HepG2 (cell line): ENCODE measurements around the gene TMEM135. TPM values are rescaled to one million over a fixed set of nuclear protein-coding genes. Genes with fewer than 3 reads are reported as not detected.
A peak's percentile ranks its signal among the peaks of the same experiment; 100 is the strongest.

Experiments used
- ATAC-seq: fragments of 200-7000 bp; cut with Tn5 transposase; 3 replicates; pipeline ENCODE4 v1.9.1; 2020; ENCODE audit warnings: mild to moderate bottlenecking, moderate library complexity
- BruUV-seq: library from RNA; stranded (reverse); fragments of 400-500 nt; replicated peaks from 2 replicates; lab custom pipeline; 2021; lab: Mats Ljungman, UMichigan
- CTCF ChIA-PET: fragments of 300-600 bp; formaldehyde crosslinking; extraction: SDS; loops from one replicate; lab custom pipeline; 2021; ENCODE audit warnings: low total read pairs, inconsistent platforms, low intra/inter-chr PET ratio; lab: Yijun Ruan, JAX
- POLR2A ChIA-PET: fragments of 350-600 bp; sonication (Branson Sonifier 250); formaldehyde crosslinking; loops from one replicate; lab custom pipeline; 2020; ENCODE audit warnings: antibody characterized with exemption, inconsistent platforms; lab: Yijun Ruan, JAX
- DNase-seq: peaks from one replicate; pipeline ENCODE4 v3.0.0-alpha.2; 2015; ENCODE audit warnings: low spot score
- FAIRE-seq: peaks from 3 replicates; lab custom pipeline; 2011; peaks lifted over from hg19 to GRCh38; lab: Jason Lieb, UNC
- H2AFZ ChIP-seq: one replicate; pipeline ENCODE4 v1.6.1; 2011; ENCODE audit warnings: low read length, inconsistent platforms
- H3K27ac ChIP-seq: fragments of 300-600 bp; 3 replicates; pipeline ENCODE4 v1.8.0; 2011; ENCODE audit warnings: mixed run types, mild to moderate bottlenecking, mixed read lengths, low read length, inconsistent platforms; ENCODE audit not compliant: insufficient read depth; ENCODE audit errors: extremely low read length
- H3K27me3 ChIP-seq, 2 experiments: fragments of 200-600 bp in 1 of 2; 2 replicates in 1 of 2; 3 replicates in 1 of 2; pipeline versions ENCODE4 v1.6.0 to v1.8.0; 2011; ENCODE audit warnings: low read length in 2 of 2, mild to moderate bottlenecking in 2 of 2, moderate library complexity in 2 of 2, inconsistent platforms in 1 of 2; ENCODE audit not compliant: insufficient read depth in 2 of 2, control insufficient read depth in 1 of 2
- H3K36me3 ChIP-seq, 2 experiments: fragments of 200-600 bp in 1 of 2; replicated peaks in 1 of 2; 2 replicates in 1 of 2; 3 replicates in 1 of 2; pipeline versions ENCODE4 v1.5.1 to v1.8.0; 2011; ENCODE audit warnings: low read length in 2 of 2, inconsistent platforms in 1 of 2; ENCODE audit not compliant: insufficient read depth in 2 of 2, control insufficient read depth in 1 of 2
- H3K4me1 ChIP-seq: 2 replicates; pipeline ENCODE4 v1.5.1; 2012; ENCODE audit warnings: low read length, inconsistent platforms; ENCODE audit not compliant: insufficient read depth
- H3K4me2 ChIP-seq: 2 replicates; pipeline ENCODE4 v1.6.0; 2011; ENCODE audit warnings: low read depth, low read length, inconsistent platforms
- H3K4me3 ChIP-seq, 3 experiments: fragments of 200-600 bp in 1 of 3; sonication (generic), shearing (Covaris generic) in 1 of 3; replicated peaks in 1 of 3; 2 replicates each; pipeline ENCODE4 v1.5.1; 2011 to 2016; ENCODE audit warnings: low read length in 3 of 3, inconsistent platforms in 2 of 3, low read depth in 2 of 3, mild to moderate bottlenecking in 2 of 3, control low read depth in 1 of 3, mixed read lengths in 1 of 3; ENCODE audit not compliant: insufficient read depth in 1 of 3
- H3K79me2 ChIP-seq: one replicate; pipeline ENCODE4 v1.6.1; 2011; ENCODE audit warnings: low read length, inconsistent platforms; ENCODE audit not compliant: insufficient read depth
- H3K9ac ChIP-seq: 2 replicates; pipeline ENCODE4 v1.6.0; 2011; ENCODE audit warnings: mild to moderate bottlenecking, low read depth, low read length, inconsistent platforms; ENCODE audit not compliant: insufficient read depth
- H3K9me3 ChIP-seq: 2 replicates; pipeline ENCODE4 v1.5.1; 2012; ENCODE audit warnings: mild to moderate bottlenecking, low read length
- H4K20me1 ChIP-seq: 2 replicates; pipeline ENCODE4 v1.6.0; 2011; ENCODE audit warnings: inconsistent platforms, mild to moderate bottlenecking, low read length, moderate library complexity; ENCODE audit not compliant: insufficient read depth
- ATRX ChIP-seq: sonication (generic); formaldehyde crosslinking; IDR thresholded peaks from 2 replicates; pipeline ENCODE4 v1.4.0; 2020; ENCODE audit warnings: missing genetic modification reagents, borderline replicate concordance
- FLYWCH1 ChIP-seq: sonication (generic); formaldehyde crosslinking; IDR thresholded peaks from 2 replicates; pipeline ENCODE4 v1.8.1; 2023; ENCODE audit warnings: mild to moderate bottlenecking, missing genetic modification reagents
- FOXJ3 ChIP-seq: sonication (generic); formaldehyde crosslinking; IDR thresholded peaks from 2 replicates; pipeline ENCODE4 v1.4.0; 2020; ENCODE audit warnings: missing genetic modification reagents, mild to moderate bottlenecking, borderline replicate concordance
- KAT2B ChIP-seq: fragments of 150-350 bp; IDR thresholded peaks from 2 replicates; pipeline ENCODE4 v1.6.1; 2014; ENCODE audit warnings: low read depth, low read length, borderline replicate concordance
- KDM2A ChIP-seq: sonication (generic); formaldehyde crosslinking; IDR thresholded peaks from 2 replicates; pipeline ENCODE4 v1.4.0; 2020; ENCODE audit warnings: low read depth, missing genetic modification reagents, borderline replicate concordance
- REST ChIP-seq, 2 experiments: IDR thresholded peaks; 2 replicates each; pipeline ENCODE4 v1.6.1; 2011 to 2012; ENCODE audit warnings: low read length in 2 of 2, borderline replicate concordance in 1 of 2, low read depth in 1 of 2, mild to moderate bottlenecking in 1 of 2, moderate library complexity in 1 of 2
- RFX1 ChIP-seq: fragments of 450-650 bp; IDR thresholded peaks from 2 replicates; pipeline ENCODE4 v1.6.1; 2017
- SMAD1 ChIP-seq: sonication (generic); formaldehyde crosslinking; IDR thresholded peaks from 2 replicates; pipeline ENCODE4 v1.4.0; 2020; ENCODE audit warnings: missing genetic modification reagents, low read depth, mild to moderate bottlenecking, borderline replicate concordance
- STAG1 ChIP-seq: sonication (generic); formaldehyde crosslinking; IDR thresholded peaks from 2 replicates; pipeline ENCODE4 v1.4.0; 2020; ENCODE audit warnings: missing genetic modification reagents
- TFE3 ChIP-seq: IDR thresholded peaks from 2 replicates; pipeline ENCODE4 v1.6.1; 2016
- XBP1 ChIP-seq: sonication (generic); formaldehyde crosslinking; IDR thresholded peaks from 2 replicates; pipeline ENCODE4 v1.5.0; 2020; ENCODE audit warnings: missing genetic modification reagents
- ZFP36L2 ChIP-seq: sonication (generic); formaldehyde crosslinking; IDR thresholded peaks from 2 replicates; pipeline ENCODE4 v1.4.0; 2020; ENCODE audit warnings: missing genetic modification reagents
- ZFP82 ChIP-seq: sonication (generic); formaldehyde crosslinking; IDR thresholded peaks from 2 replicates; pipeline ENCODE4 v1.5.1; 2020; ENCODE audit warnings: mild to moderate bottlenecking, missing genetic modification reagents, borderline replicate concordance
- ZNF124 ChIP-seq: sonication (generic); formaldehyde crosslinking; IDR thresholded peaks from 2 replicates; pipeline ENCODE4 v1.4.0; 2020; ENCODE audit warnings: missing genetic modification reagents
- ZNF276 ChIP-seq: sonication (generic); formaldehyde crosslinking; IDR thresholded peaks from 2 replicates; pipeline ENCODE4 v1.4.0; 2020; ENCODE audit warnings: mild to moderate bottlenecking, low read depth, missing genetic modification reagents
- ZNF713 ChIP-seq: sonication (generic); formaldehyde crosslinking; IDR thresholded peaks from 2 replicates; pipeline ENCODE4 v1.4.0; 2020; ENCODE audit warnings: mild to moderate bottlenecking, missing genetic modification reagents
- WGBS: methylation state at CpG from one replicate; pipeline ENCODE4 v1.1.6; 2017; ENCODE audit warnings: low lambda C conversion rate; 5-methylcytosine and 5-hydroxymethylcytosine counted together
- in situ Hi-C: cut with HindIII; loops from 2 replicates; pipeline ENCODE4 v1.10.0; 2017; ENCODE audit warnings: low pct_unique_long_range_greater_than_20kb; ENCODE audit not compliant: extremely low pct_ligation_motif_present
- intact Hi-C: fragments of 100-400 bp; cut with micrococcal nuclease; formaldehyde crosslinking; loops from one replicate; pipeline ENCODE4 v1.10.0; 2022; ENCODE audit not compliant: unreplicated experiment
- polyA plus RNA-seq, 8 experiments: library from polyadenylated mRNA; depleted of rRNA in 3 of 8; stranded (reverse) in 7 of 8; unstranded in 1 of 8; fragments of >200 nt; fragmentation: Illumina TruSeq in 4 of 8; extraction: Trizol in 4 of 8; gene quantifications; 2 replicates each; pipeline versions ENCODE4 v1.2.1 to v1.2.3, GENCODE V29; 2011 to 2016; ENCODE audit warnings: low read depth in 4 of 8, missing spikeins in 1 of 8, mixed read lengths in 1 of 8; ENCODE audit not compliant: insufficient read depth in 1 of 8
- total RNA-seq, 5 experiments: library from RNA; depleted of rRNA; stranded (reverse); fragments of >200 nt; fragmentation: Illumina TruSeq; extraction: Trizol; gene quantifications; 2 replicates each; pipeline ENCODE4 v1.2.3, GENCODE V29; 2016; ENCODE audit warnings: low read depth in 1 of 5

TMEM135 gene
- total and polyA plus RNA-seq, 2 of the 13 experiments (the other 11 are each of a cell fraction or from before 2014, with no cell fraction given) = 36.6 to 88.9 TPM

GRCh38 chr11:87072787-87073186, 35.1 kb downstream of the TMEM135 start (continued):
- no peak for TF ChIP-seq ZNF713
- TF ChIP-seq, all 625 proteins: peak for 0

GRCh38 chr11:87076260-87076783, 38.6 kb downstream of the TMEM135 start:
- Histone ChIP-seq H3K4me3 (no peak overlapping the region), H3K4me2 (0 out of 2 replicates have a peak overlapping the region, but pooled peaks have one; percentile 4), H3K9me3 (no peaks in the 10 kb centered on the region), H3K27me3 (no peaks in the 10 kb centered on the region), H3K4me1 (peaks cover 33% of the 10 kb centered on the region), H3K79me2 (peaks cover 18% of the 10 kb centered on the region), H3K36me3 (peaks cover 10 to 28% of the 10 kb centered on the region in 2 experiments), H4K20me1 (no peaks in the 10 kb centered on the region), H2AFZ (no peak overlapping the region), H3K27ac (peak overlapping the region; percentile 70), H3K9ac (peak overlapping the region; percentile 14; the same call in 1 of the 2 replicates)
- DNase-seq (no peak), FAIRE-seq (no peak), ATAC-seq (peak; percentile 55)
- ChIA-PET POLR2A (interaction anchor here (2.3 kb wide), 1 partner anchor 39 kb away, joined by 8 read pairs; the partner anchor contains the start of gene TMEM135), CTCF (no interaction called here)
- intact Hi-C loops (loop anchor here (5.0 kb wide), 1 partner anchor 39 kb away; the partner anchor contains the start of gene TMEM135), in situ Hi-C loops (loop anchor here (25.0 kb wide), 1 partner anchor 211 kb away; no protein-coding TSS in a partner anchor)
- BruUV-seq = no TSS peak
- WGBS = 83% methylated on average over 3 of the region's 3 CpGs
- TF ChIP-seq ZFP82 (CRISPR knock-in tag) = no peak
- TF ChIP-seq KAT2B = no peak
- TF ChIP-seq TFE3 (CRISPR knock-in tag) = no peak
- no peak for TF ChIP-seq ZNF124 (CRISPR knock-in tag)
- TF ChIP-seq REST (IDR thresholded peaks at IDR 0.05; ENCODE audit: borderline replicate concordance in 1 of 2, low read depth in 1 of 2, low read length in 2 of 2) = no peak
- TF ChIP-seq STAG1 (CRISPR knock-in tag) = no peak
- TF ChIP-seq ZNF276 (CRISPR knock-in tag) = no peak
- no peak for TF ChIP-seq ZFP36L2 (CRISPR knock-in tag)
- TF ChIP-seq XBP1 (CRISPR knock-in tag) = no peak
- TF ChIP-seq FLYWCH1 (CRISPR knock-in tag) = no peak
- no peak for TF ChIP-seq FOXJ3 (CRISPR knock-in tag)
- TF ChIP-seq RFX1 = no peak
- TF ChIP-seq KDM2A (CRISPR knock-in tag) = no peak
- no peak for TF ChIP-seq SMAD1 (CRISPR knock-in tag)
- TF ChIP-seq ATRX (CRISPR knock-in tag) = no peak
